ENCODE results near the gene ZNF277.

DNA sequence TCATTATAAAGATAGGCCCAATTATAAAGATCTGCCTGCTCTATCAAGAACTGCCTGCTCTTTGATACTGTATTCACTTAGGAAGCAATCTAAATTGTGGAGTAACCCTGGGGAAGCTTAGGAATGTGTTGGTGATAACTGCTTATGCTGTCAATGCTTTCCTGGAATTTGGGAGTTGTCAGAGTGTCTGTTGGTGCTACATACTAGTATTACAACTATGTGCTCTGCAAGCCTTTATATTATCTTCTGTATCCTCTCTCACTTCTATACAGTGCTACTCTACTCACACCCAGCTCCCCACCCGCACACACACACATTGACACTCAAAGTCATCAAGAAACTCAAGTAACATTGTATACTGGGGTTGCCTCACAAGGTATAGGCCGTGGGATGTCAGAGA is 6.1 kb downstream of the ZNF277 start:
- TF ChIP-seq, protein P1, sequence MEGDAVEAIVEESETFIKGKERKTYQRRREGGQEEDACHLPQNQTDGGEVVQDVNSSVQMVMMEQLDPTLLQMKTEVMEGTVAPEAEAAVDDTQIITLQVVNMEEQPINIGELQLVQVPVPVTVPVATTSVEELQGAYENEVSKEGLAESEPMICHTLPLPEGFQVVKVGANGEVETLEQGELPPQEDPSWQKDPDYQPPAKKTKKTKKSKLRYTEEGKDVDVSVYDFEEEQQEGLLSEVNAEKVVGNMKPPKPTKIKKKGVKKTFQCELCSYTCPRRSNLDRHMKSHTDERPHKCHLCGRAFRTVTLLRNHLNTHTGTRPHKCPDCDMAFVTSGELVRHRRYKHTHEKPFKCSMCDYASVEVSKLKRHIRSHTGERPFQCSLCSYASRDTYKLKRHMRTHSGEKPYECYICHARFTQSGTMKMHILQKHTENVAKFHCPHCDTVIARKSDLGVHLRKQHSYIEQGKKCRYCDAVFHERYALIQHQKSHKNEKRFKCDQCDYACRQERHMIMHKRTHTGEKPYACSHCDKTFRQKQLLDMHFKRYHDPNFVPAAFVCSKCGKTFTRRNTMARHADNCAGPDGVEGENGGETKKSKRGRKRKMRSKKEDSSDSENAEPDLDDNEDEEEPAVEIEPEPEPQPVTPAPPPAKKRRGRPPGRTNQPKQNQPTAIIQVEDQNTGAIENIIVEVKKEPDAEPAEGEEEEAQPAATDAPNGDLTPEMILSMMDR (IDR thresholded peaks at IDR 0.05): no peak
- TF ChIP-seq POLR2A (IDR thresholded peaks at IDR 0.05): no peak
